NCI-H2227 (cell line): Measurements from ENCODE around the gene GDA.
A peak's percentile ranks its signal among the peaks of the same experiment; 100 is the strongest.

Experiments used
- DNase-seq: peaks from one replicate; lab custom pipeline; 2025; ENCODE audit not compliant: unreplicated experiment; lab: John Stamatoyannopoulos, UW

GDA gene

GRCh38 chr9:72149231-72149975, at the start of gene GDA:
TSS of gene GDA (plus strand) at chr9:72149440. CDS start at chr9:72149560, 120 bp downstream.
- peak; percentile 11 for DNase-seq

- no peak for DNase-seq
Observed at GRCh38 chr9:72102520-72102919, 46.7 kb upstream of the GDA start.

- no peak for DNase-seq
Observed at GRCh38 chr9:72113056-72113455, 36.2 kb upstream of the GDA start.

GRCh38 chr9:72119853-72120252, 29.4 kb upstream of the GDA start:
- no peak for DNase-seq

- no peak for DNase-seq
Observed at GRCh38 chr9:72124947-72125346, 24.3 kb upstream of the GDA start.

- DNase-seq, result no peak
Observed at GRCh38 chr9:72127753-72128152, 21.5 kb upstream of the GDA start.

GRCh38 chr9:72128526-72128925, 20.7 kb upstream of the GDA start:
- no peak for DNase-seq

- DNase-seq, result no peak
Observed at GRCh38 chr9:72129271-72130156, 19.7 kb upstream of the GDA start.

GRCh38 chr9:72130321-72130720, 18.9 kb upstream of the GDA start:
- no peak for DNase-seq

GRCh38 chr9:72131206-72131605, 18.0 kb upstream of the GDA start:
- no peak for DNase-seq

- DNase-seq, result no peak
Observed at GRCh38 chr9:72132052-72132451, 17.2 kb upstream of the GDA start.

- no peak for DNase-seq
Observed at GRCh38 chr9:72133365-72134035, 15.7 kb upstream of the GDA start.

GRCh38 chr9:72134801-72135200, 14.4 kb upstream of the GDA start:
- DNase-seq, result no peak

GRCh38 chr9:72137697-72138365, 11.4 kb upstream of the GDA start:
- no peak for DNase-seq

GRCh38 chr9:72139226-72139625, 10.0 kb upstream of the GDA start:
- no peak for DNase-seq

GRCh38 chr9:72140586-72140985, 8.7 kb upstream of the GDA start:
- no peak for DNase-seq

- no peak for DNase-seq
Observed at GRCh38 chr9:72141484-72141883, 7.8 kb upstream of the GDA start.

GRCh38 chr9:72144756-72145492, 4.3 kb upstream of the GDA start:
- DNase-seq, result no peak

GRCh38 chr9:72145733-72146505, 3.3 kb upstream of the GDA start:
- no peak for DNase-seq

- no peak for DNase-seq
Observed at GRCh38 chr9:72147676-72148075, 1.6 kb upstream of the GDA start.
